SH-SY5Y (cell line): ENCODE results near the gene PLN.

Source experiments
- GATA2 ChIP-seq: IDR thresholded peaks from 2 replicates; pipeline ENCODE4 v1.6.1; 2011; ENCODE audit warnings: mild to moderate bottlenecking, low read depth, low read length
- GATA3 ChIP-seq: IDR thresholded peaks from 2 replicates; pipeline ENCODE4 v1.6.1; 2011; ENCODE audit warnings: low read depth, mild to moderate bottlenecking, low read length, moderate library complexity

GRCh38 chr6:118546880-118547218, 1.2 kb upstream of the PLN start:
- no peak for TF ChIP-seq GATA3
- no peak for TF ChIP-seq GATA2
